DND-41 (cell line): ENCODE data around the gene EIF6.
A peak's percentile ranks its signal among the peaks of the same experiment; 100 is the strongest.
"Not testable (repeated sequence)": the region's sequence is repeated elsewhere in the genome, so short reads cannot be mapped to it uniquely, and the experiment has no call there.

Experiments
- ATAC-seq: fragments of 200-7000 bp; cut with Tn5 transposase; 3 replicates; pipeline ENCODE4 v1.9.1; 2021; ENCODE audit warnings: low read depth; ENCODE audit not compliant: insufficient read depth
- DNase-seq: peaks from one replicate; pipeline ENCODE4 v3.0.0-alpha.2; 2020
- H2AFZ ChIP-seq: 2 replicates; pipeline ENCODE4 v1.6.0; 2012; ENCODE audit warnings: low read depth, low read length
- H3K27ac ChIP-seq: 2 replicates; pipeline ENCODE4 v1.5.1; 2012; ENCODE audit warnings: low read length, inconsistent platforms
- H3K27me3 ChIP-seq: fragments of 200-600 bp; sonication (generic); 2 replicates; pipeline ENCODE4 v1.6.0; 2012; ENCODE audit warnings: low read length, mild to moderate bottlenecking, inconsistent platforms; ENCODE audit not compliant: insufficient read depth, poor library complexity
- H3K36me3 ChIP-seq: 2 replicates; pipeline ENCODE4 v1.5.1; 2012; ENCODE audit warnings: low read length, inconsistent platforms; ENCODE audit not compliant: insufficient read depth
- H3K4me1 ChIP-seq: 2 replicates; pipeline ENCODE4 v1.5.1; 2012; ENCODE audit warnings: mild to moderate bottlenecking, low read length; ENCODE audit not compliant: insufficient read depth
- H3K4me2 ChIP-seq: 2 replicates; pipeline ENCODE4 v1.6.0; 2012; ENCODE audit warnings: mild to moderate bottlenecking, moderate library complexity, low read length, inconsistent platforms; ENCODE audit not compliant: insufficient read depth
- H3K4me3 ChIP-seq, 2 experiments: fragments of 200-600 bp in 1 of 2; shearing (Covaris generic) in 1 of 2; 2 replicates each; pipeline ENCODE4 v1.5.1; 2012 to 2016; ENCODE audit warnings: inconsistent platforms in 2 of 2, low read length in 2 of 2, mild to moderate bottlenecking in 2 of 2, low read depth in 1 of 2, moderate library complexity in 1 of 2
- H3K79me2 ChIP-seq: 2 replicates; pipeline ENCODE4 v1.6.0; 2012; ENCODE audit warnings: low read length, inconsistent platforms; ENCODE audit not compliant: insufficient read depth
- H3K9ac ChIP-seq: 2 replicates; pipeline ENCODE4 v1.6.0; 2012; ENCODE audit warnings: low read depth, mild to moderate bottlenecking, inconsistent platforms, low read length, moderate library complexity
- H3K9me3 ChIP-seq: 2 replicates; pipeline ENCODE4 v1.5.1; 2012; ENCODE audit warnings: low read length, moderate library complexity, mild to moderate bottlenecking, inconsistent platforms; ENCODE audit not compliant: insufficient read depth, severe bottlenecking
- H4K20me1 ChIP-seq: 2 replicates; pipeline ENCODE4 v1.6.0; 2012; ENCODE audit warnings: low read length; ENCODE audit not compliant: insufficient read depth
- EZH2 ChIP-seq: IDR thresholded peaks from 3 replicates; pipeline ENCODE4 v1.6.1; 2012; ENCODE audit warnings: borderline replicate concordance, low read depth, mild to moderate bottlenecking, moderate library complexity, low read length, inconsistent platforms; ENCODE audit not compliant: severe bottlenecking
- TF ChIP-seq, protein P1 (sequence below): IDR thresholded peaks from 2 replicates; pipeline ENCODE4 v1.5.1; 2012; ENCODE audit warnings: borderline replicate concordance, low read length, moderate library complexity, mild to moderate bottlenecking; ENCODE audit not compliant: poor library complexity, severe bottlenecking; ENCODE audit errors: extremely low read depth

Gene EIF6

GRCh38 chr20:35316086-35316485 lies 31.5 kb upstream of the EIF6 start:
- Histone ChIP-seq H4K20me1 (no peaks in the 10 kb centered on the region), H3K27me3 (no peaks in the 10 kb centered on the region), H3K4me3 (no peak overlapping the region), H3K9me3 (no peaks in the 10 kb centered on the region), H3K79me2 (no peaks in the 10 kb centered on the region), H3K27ac (no peak overlapping the region), H3K4me2 (no peak overlapping the region), H3K9ac (no peak overlapping the region), H2AFZ (no peak overlapping the region), H3K36me3 (peaks cover 12% of the 10 kb centered on the region; the same call in 1 of the 2 replicates), H3K4me1 (no peaks in the 10 kb centered on the region)
- no peak for ATAC-seq
- TF ChIP-seq, protein P1, sequence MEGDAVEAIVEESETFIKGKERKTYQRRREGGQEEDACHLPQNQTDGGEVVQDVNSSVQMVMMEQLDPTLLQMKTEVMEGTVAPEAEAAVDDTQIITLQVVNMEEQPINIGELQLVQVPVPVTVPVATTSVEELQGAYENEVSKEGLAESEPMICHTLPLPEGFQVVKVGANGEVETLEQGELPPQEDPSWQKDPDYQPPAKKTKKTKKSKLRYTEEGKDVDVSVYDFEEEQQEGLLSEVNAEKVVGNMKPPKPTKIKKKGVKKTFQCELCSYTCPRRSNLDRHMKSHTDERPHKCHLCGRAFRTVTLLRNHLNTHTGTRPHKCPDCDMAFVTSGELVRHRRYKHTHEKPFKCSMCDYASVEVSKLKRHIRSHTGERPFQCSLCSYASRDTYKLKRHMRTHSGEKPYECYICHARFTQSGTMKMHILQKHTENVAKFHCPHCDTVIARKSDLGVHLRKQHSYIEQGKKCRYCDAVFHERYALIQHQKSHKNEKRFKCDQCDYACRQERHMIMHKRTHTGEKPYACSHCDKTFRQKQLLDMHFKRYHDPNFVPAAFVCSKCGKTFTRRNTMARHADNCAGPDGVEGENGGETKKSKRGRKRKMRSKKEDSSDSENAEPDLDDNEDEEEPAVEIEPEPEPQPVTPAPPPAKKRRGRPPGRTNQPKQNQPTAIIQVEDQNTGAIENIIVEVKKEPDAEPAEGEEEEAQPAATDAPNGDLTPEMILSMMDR: no peak
- TF ChIP-seq EZH2: no peak
- no peak for DNase-seq

DNA sequence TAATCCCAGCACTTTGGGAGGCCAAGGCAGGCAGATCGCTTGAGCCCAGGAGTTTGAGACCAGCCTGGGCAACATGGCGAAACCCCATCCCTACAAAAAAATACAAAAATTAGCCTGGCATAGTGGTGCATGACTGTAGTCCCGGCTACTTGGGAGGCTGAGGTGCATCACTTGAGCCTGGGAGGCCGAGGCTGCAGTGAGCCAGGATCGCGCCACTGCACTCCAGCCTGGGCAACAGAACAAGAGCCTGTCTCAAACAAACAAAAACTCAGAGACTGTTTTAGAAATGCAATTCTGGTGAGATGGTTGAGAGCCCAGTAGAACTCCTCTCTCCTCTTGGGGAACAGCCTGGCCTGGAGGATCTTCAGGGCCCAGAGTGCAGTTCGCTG lies 31.1 kb upstream of the EIF6 start:
- H3K4me2 ChIP-seq, H3K27ac ChIP-seq, H2AFZ ChIP-seq, ATAC-seq, H3K9me3 ChIP-seq, H3K4me1 ChIP-seq, H3K9ac ChIP-seq, DNase-seq, H4K20me1 ChIP-seq, H3K79me2 ChIP-seq, H3K4me3 ChIP-seq, H3K27me3 ChIP-seq: not testable (repeated sequence)
- peaks cover 15% of the 10 kb centered on the region; the same call in 1 of the 2 replicates for H3K36me3 ChIP-seq

DNA sequence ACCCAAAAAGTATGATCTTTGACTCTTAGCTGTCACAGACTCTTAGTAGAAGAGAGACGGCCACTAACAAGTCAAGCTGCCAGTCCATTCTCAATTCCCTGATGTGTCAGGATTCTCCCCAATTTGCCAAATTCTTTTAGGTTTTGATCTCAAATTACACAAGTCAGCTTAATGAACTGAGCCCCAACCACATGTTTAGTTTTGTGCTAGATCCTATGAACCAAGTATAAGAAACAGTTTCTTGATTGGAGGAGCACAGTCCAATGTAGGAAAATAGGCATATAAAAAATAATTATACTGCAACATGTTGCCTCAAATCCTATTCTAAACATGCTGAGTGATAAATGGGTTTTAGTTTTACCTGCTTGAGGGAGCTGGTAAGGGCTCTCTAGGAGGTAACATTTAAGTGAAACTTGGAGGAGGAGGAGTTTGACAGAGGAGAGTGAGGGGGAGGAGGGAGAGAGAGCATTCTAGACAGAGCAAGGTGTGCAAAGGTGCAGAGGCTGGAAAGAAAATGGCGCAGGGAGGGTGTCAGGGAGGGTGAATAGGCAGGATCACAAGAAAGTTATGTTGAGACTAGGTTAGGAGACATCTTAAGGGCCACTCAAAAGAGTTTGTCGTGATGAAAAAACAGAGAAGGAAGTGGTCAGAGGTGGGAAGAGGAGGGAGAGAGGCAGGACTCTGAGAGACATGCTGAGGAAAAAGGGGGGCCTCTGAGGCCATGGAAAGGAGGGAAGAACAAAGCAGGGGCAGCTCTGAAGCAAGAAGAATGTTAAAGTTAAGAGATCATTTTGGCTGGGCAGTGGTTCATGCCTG lies 30.5 kb upstream of the EIF6 start:
- Histone ChIP-seq H3K9ac (no peak overlapping the region), H3K4me2 (no peak overlapping the region), H3K27me3 (no peaks in the 10 kb centered on the region), H3K4me3 (no peak overlapping the region), H3K4me1 (no peaks in the 10 kb centered on the region), H3K9me3 (no peaks in the 10 kb centered on the region), H3K36me3 (peaks cover 15% of the 10 kb centered on the region; the same call in 1 of the 2 replicates), H2AFZ (no peak overlapping the region), H3K79me2 (no peaks in the 10 kb centered on the region), H4K20me1 (no peaks in the 10 kb centered on the region), H3K27ac (no peak overlapping the region)
- ATAC-seq (0 out of 3 replicates have a peak, but pooled peaks have one; percentile 19), DNase-seq (no peak)
- TF ChIP-seq EZH2: no peak
- TF ChIP-seq, protein P1: no peak

DNA sequence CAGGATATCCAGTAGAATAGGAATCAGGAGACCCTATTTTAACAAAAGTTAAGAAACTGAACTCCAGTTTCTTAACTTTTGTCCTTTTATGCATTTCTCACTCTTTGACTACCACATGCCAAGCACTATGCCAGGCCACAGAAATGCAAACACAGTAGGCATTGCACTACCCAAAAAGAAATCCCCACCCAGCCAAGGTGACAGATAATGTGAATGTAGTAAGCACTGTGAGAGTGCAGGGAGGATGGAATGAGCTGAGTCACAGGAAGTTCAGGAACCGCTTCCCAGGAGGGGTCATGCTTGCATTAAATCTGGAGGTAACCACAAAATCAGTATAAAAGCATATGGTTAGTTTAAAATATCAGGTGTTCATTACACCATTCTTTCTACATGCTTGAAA lies 27.7 kb upstream of the EIF6 start:
- Histone ChIP-seq H3K9ac (no peak overlapping the region), H2AFZ (no peak overlapping the region), H3K27me3 (no peaks in the 10 kb centered on the region), H4K20me1 (no peaks in the 10 kb centered on the region), H3K9me3 (no peaks in the 10 kb centered on the region), H3K36me3 (peaks cover 17% of the 10 kb centered on the region; the same call in 1 of the 2 replicates), H3K27ac (no peak overlapping the region; the same call in 1 of the 2 replicates), H3K79me2 (no peaks in the 10 kb centered on the region), H3K4me1 (no peaks in the 10 kb centered on the region), H3K4me2 (no peak overlapping the region), H3K4me3 (no peak overlapping the region)
- ATAC-seq (no peak; the same call in 2 of the 3 replicates), DNase-seq (no peak)
- no peak for TF ChIP-seq EZH2
- TF ChIP-seq, protein P1: no peak
